NCI-H2029 (cell line): ENCODE data around the gene SPON1.
"Not testable (repeated sequence)": the region's sequence is repeated elsewhere in the genome, so short reads cannot be mapped to it uniquely, and the experiment has no call there.

ENCODE experiments used
- DNase-seq: peaks from one replicate; lab custom pipeline; 2025; lab: John Stamatoyannopoulos, UW

SPON1 gene

DNA sequence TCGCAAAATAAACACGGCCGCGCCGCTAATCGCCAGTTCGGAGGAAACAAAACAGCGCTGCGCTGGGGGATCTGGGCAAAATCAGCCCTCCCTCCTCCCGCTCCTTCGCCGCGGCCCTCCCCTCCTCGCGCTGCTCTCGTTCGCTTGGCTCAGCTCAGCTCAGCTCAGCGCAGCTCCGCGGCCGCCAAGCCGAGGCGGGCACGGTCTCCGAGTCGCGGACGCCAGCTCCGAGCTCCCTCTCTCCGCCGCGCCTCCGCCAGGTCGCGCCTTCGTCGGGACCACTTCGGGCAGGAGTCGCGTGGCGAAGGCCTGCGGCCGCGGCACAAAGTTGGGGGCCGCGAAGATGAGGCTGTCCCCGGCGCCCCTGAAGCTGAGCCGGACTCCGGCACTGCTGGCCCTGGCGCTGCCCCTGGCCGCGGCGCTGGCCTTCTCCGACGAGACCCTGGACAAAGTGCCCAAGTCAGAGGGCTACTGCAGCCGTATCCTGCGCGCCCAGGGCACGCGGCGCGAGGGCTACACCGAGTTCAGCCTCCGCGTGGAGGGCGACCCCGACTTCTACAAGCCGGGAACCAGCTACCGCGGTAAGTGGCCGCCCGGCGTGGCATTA is at the start of gene SPON1:
TSS of gene SPON1 (plus strand) at position 162 of the 607 bp plus-strand sequence. CDS start at position 344, 182 bp downstream.
- no peak for DNase-seq

DNA sequence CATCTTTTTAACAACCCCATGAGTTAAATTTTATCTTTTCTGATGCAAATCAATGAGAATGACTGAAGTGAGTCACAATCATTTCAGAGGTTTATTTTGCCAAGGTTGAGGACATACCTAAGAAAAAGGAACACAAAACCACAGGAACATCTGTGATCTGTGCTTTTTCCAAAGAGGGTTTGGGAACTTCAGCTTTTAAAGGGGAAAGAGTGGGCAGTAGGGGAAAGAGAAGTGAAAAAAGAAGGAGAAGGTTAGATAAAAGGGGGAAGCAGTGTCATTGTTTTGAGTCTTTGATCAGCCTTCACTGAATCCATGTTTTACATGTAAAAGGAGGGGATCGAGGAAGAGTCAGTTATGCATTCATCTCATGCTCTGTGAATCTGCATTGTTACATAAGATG is 45.3 kb upstream of the SPON1 start:
- DNase-seq = no peak

DNA sequence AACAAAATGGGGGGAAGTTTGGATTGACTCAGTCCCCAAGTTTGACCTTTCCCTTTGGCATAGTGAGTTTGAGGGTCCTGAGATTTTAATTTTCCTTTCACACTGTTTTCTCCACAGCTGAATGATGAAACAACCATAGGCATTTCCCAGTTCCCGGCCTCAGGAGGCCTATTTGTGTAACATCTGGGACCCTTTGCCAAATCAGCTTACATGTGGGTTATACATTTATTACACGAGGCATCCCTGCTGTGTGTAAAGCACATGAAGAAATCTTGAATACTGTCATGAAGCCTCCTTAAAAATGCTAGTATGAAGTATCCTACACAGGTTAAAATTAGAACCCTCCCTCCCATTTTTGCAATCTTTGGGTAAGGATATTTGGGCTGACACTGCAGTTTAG is 44.6 kb upstream of the SPON1 start:
- DNase-seq = no peak

DNA sequence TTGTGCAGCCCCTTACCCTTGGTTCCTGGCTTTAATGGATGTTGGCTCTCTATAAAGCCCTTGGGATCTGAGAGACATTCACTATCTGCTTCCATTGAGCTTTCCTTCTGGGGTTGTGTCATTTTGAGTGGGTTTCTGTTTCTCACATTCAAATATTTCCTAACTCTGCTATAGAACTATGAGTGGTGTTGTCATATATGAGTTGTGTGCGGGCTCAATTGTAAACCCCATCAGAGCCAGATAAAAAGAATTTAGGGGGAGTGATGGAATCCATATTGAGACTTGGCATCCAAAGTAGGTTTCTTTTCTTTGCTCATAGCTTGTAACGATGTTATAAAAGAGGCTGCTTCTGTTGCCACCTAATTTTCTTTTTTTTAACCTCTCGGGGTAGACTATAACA is 41.8 kb upstream of the SPON1 start:
- no peak for DNase-seq

DNA sequence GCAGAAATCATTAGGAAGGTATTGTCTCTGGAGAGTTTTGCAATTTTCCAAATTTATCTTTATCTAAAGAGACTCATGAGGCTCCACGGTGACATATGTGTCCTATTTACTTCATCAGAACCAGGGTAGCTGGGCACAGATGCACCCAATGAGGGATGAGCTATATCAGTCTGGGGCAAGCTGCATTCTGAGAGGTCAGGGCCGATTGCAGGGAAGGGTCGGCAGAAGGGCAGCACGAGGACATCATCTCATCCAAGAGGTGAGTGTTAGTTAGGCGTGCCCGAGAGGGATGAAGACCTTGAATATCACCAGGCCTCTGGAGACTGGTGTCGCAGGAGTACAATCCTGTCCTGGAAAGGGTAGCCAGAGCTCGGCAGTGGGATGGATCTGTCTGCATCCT is 41.0 kb upstream of the SPON1 start:
- no peak for DNase-seq

DNA sequence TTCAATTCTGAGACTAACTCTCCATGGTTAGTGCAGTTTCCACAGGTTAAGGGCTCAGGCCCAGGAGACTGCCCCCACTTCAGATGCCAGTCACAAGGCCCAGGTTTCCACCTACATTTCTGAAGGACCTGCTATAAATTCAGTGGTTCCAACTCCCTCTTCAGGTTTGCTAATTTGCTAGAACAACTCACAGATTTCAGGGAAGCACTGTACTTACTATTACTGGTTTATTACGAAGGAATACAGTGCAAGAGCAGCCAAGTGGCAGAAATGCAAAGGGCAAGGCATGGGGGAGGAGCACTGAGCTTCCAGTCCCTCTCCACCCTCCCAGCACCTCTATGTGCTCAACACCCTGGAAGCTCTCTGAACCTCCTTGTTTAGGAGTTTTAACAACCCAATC is 39.3 kb upstream of the SPON1 start:
- no peak for DNase-seq

DNA sequence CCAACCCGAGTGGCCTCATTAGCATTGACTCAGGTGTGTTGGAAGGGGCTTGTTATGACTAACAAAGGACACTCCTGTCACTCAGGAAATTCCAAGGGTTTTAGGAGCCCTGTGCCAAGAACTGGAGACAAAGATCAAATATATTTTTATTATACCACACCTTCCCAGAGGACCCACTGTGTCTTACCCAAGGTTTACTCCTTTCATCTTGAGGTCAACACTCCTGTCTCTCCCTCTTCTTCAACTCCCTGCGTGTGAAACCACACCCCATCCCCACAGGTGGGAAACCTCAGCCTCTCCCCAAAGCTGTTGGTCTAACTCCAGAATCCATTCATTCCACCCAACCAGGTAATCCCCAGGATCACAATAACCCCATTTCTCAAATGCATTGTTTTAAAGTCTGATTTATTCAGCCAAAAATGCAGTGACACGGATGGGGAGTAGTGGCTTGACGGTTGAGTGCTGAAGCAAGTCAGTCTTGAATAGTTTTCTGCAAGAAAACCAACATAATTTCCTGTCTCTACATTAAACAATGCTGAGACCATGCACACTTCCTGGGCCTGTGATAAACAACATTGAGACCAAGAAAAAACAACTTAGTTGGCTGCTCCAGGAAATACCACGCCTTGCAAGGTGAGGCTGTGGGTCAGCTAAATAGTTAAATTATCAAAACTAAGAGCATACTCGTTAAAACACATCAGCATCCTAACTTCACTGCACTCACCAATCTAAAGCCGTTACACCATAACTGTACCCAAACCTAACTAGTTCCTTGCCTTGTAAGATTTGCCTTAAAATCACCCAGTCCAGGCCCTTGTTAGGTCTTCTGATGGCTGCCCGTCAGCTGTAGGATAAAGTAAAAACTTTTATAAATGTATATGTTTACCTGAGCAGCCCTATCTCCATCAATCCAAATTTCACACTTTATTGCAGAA is 38.5 kb upstream of the SPON1 start:
- no peak for DNase-seq

DNA sequence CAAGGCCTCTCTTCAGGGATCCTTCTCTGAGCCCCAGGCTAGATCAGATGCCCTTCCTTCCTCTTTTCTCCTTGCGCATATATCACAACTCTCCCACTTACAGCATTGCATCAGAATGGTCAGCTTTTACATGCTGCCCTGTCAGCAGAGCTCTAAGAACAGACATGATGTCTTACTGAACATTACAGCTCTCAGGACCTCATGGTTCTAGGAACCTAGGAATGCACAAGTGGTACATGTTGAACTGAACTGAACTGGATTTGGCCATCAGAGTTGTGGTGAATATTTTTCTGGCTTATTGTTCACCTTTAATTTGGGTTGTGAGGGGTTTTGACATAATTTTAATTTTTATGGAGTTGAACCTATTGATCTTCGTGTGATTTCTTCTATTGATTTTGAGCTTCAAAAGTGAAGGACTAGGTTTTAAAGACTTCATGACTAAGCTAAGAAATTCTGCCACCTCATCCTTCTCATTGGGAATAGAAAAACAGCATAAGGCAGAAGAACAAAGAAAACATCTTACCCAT is 37.7 kb upstream of the SPON1 start:
- no peak for DNase-seq

DNA sequence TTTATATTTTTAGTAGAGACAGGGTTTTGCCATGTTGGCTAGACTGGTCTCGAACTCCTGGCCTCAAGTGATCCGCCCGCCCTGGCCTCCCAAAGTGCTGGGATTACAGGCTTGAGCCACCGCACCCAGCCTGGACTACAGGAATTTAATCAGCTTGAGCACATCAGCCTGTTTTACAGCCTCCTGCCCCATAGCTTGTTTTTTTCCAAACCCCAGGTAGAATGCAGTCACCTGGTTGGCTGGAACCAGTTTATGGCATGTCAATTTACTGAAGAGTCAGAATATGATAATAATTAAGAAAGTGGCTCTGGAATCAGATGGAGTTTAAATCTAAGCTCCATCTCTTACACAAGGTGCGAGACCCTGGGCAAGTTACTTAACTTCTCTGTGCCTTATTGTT is 36.2 kb upstream of the SPON1 start:
- DNase-seq = not testable (repeated sequence)

DNA sequence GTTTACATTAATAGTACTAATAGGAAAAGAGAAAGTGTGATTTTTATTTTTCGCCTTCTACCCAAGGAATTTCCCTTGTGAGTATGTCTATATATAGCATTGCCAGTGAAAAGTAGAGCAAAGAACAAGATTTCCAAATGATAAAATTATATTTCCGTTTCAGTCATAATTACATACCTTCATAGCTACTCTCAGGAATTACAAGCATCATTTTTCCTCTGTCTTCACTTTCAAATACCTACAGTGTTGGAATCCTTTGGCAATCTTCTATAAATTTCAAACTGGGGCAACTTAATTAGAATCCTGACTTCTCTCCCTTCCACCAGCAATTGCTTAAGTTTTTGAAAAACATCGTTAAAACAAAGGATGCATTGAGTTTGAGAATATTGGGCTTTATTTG is 35.5 kb upstream of the SPON1 start:
- no peak for DNase-seq

DNA sequence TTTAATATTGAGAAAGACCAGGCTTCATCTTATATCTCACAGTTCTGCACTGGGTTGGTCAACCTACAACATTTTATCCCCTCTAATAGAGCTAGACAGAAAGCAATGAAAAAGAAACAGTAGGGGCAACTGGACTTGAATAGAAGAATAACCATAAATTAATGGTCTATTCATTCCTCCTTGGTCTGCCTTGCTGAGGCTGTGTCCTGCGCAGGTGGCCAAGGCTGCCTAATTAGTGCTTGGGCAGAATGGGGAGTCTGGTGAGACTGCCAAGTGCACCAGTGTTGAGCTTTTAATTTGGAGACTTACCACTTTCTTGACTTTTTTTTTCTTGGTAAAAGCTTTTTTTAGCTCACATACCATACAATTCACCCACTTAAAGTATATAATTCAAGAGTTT is 35.0 kb upstream of the SPON1 start:
- DNase-seq = no peak

DNA sequence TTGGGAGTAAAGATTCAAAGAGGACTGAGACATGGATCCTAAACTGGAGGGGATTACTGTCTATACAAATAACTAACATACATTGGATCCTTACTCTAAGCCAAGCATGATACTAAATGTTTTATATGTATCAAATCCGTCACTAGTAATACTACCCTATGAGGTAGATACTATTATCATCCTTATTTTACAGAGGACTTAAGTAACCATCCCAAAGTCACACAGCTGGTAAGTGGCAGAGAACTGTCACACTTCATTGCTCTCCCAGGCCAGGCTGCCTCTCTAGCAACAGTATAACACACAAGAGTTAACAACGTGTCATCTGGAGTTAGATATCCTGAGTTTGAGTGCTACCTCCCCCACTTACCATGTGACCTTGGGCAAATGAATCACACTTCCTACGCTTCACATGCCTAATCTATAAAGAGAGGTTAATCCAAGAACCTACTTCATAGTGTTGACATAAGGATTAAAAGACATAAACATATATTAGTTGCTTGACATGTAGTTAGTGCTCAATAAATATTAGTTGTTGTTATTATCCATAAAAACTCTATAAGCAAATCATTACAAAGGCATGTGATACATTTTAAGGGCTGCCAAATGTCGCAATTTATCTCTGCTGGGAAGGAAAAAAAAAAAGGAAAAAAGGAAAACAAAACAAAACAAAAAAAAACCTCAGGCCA is 33.8 kb upstream of the SPON1 start:
- peak; percentile 84 for DNase-seq

DNA sequence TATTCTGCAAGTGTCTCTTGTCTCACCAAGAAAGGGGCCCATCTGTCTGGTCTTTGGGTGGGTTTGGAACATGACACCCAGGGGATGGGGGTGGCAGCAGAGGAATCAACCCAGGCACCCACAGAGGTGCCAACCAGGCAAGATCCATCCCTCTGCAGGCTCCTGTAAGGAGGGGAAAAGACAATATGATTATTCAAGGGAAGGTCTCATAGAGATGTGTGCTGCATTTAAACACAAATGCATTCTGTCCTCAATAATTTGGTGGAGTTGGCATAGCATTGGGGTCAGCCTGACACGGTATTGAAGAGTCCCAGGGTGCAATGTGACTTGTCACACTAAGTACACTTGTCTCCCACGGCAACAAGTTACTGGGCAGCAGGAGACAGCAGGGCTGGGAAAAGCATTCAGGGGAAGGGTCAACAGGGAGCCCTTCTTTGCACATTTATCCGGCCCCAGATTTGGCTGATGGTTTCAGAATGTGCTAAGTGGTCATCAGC is 33.1 kb upstream of the SPON1 start:
- DNase-seq = no peak

DNA sequence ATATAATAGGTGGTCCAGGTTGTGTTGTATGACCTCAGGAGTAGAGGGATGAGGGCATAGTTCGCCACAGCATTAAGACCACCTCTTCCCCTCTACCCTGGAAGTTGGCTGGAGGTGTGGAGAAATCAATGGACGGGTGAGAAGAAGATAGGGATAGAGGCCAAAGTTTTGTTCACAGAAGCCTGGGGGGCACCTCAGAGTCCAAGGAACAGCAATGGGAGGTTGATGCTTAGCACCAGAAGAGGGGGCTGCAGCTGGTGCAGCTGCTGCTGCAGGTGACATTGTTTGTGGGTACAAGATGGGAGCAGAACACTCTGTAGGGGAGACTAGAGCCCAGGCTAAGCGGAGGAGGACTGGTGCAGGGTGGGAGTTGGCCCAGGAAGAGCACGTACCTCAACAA is 31.2 kb upstream of the SPON1 start:
- no peak for DNase-seq

DNA sequence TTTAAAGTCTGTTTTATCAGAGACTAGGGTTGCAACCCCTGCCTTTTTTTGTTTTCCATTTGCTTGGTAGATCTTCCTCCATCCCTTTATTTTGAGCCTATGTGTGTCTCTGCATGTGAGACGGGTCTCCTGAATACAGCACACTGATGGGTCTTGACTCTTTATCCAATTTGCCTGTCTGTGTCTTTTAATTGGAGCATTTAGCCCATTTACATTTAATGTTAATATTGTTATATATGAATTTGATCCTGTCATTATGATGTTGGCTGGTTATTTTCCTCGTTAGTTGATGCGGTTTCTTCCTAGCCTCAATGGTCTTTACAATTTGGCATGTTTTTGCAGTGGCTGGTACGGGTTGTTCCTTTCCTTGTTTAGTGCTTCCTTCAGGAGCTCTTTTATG is 25.4 kb upstream of the SPON1 start:
- DNase-seq = not testable (repeated sequence)

DNA sequence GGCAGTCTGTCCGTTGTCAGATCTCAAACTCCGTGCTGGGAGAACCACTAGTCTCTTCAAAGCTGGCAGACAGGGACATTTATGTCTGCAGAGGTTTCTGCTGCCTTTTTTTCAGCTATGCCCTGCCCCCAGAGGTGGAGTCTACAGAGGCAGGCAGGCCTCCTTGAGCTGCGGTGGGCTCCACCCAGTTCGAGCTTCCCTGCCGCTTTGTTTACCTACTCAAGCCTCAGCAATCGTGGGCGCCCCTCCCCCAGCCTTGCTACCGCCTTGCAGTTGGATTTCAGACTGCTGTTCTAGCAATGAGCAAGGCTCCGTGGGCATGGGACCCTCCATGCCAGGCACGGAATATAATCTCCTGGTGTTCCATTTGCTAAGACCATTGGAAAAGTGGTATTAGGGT is 23.7 kb upstream of the SPON1 start:
- not testable (repeated sequence) for DNase-seq

DNA sequence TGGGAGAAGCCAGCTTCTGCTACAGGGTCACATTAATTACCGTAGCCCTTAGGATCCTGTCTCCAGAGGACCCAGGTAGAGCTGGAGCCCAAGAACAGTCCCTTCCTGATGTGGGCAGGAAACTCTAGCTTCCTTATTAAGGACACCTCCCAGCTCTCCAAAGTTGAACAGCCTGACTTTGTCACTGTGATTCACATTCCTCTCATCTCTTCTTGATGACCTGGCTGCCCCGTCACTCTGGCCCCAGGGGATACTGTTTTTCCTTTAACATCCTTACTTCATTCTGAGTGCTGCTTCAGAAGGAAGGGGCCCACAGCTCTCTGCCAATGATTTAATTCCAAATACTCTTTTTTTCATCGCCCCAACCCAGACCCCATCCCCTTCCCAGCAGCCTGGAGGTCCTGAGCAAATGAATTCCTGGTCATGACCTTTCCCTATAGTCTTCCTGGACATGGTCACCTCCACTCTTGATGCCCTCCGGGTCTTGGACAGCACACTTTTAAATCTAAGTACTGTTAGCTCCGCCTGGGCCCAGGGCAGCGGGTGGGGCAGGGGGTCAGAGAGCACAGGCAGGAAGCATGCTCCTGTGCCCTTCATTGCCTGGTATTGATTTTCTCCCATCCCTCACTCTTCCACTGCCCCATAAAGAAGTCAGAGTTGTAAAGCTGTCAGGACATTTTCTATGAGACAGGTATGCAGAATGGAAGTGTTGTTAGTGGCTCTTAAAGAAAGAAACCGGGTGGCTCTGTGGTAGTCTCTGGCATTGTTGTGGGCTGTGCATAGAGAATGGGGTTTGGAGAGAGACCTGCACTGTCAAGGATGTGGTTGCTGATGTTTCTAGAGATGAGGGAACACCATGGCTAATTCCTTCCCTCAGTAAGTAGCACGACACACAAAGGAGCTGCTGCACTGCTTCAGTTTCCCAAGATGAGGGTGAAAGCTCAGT is 22.3 kb upstream of the SPON1 start:
- no peak for DNase-seq

DNA sequence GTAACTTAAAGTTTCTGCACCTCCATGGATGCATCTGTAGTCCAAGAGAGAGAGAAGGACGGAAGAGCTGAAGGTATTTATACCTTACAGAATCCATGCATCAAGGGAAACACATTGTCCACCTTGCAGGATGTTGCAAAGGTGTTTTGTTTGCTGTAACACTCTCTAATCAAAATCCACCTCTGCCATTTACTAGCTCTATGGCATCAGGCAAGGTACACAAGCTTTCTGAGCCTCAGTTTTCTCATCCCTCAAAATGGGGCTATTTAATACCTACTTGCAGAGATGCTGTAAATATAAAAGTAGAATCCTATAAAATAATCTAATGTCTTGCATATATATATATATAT is 21.6 kb upstream of the SPON1 start:
- DNase-seq = no peak

DNA sequence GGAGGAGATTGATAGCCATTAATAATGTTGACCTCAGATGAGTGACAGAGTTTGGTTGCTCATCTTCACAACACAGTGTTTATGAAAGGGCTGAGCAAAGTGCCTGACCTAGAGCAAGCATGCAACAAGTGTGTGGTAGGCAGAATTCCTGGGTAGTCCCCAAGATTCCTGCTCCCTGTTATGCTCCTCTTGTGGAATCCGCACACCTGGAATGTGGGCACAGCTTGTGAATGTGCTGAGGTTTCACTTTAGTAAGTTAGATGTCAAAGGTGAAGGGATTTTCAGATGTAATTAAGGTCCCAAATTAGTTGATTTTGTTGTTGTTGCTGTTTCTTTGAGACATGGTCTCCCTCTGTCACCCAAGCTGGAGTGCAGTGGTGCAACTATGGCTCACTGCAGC is 20.7 kb upstream of the SPON1 start:
- no peak for DNase-seq

DNA sequence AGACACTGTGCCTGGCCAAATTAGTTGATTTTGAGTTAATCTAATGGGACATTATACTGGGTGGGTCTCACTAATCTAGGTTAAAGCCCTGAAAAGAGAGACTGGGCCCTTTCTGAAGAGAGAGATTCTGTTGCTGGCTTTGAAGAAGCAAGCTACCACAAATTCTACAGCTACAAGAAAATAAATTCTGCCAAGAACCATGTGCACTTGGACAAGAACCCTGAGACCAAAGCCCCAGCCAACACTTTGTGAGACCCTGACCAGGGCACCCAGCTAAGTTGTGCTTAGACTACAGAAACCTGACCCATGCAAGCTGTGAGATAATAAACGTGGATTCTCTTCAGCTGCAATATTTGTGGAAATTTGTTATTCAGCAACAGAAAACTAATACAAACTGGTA is 20.1 kb upstream of the SPON1 start:
- no peak for DNase-seq

DNA sequence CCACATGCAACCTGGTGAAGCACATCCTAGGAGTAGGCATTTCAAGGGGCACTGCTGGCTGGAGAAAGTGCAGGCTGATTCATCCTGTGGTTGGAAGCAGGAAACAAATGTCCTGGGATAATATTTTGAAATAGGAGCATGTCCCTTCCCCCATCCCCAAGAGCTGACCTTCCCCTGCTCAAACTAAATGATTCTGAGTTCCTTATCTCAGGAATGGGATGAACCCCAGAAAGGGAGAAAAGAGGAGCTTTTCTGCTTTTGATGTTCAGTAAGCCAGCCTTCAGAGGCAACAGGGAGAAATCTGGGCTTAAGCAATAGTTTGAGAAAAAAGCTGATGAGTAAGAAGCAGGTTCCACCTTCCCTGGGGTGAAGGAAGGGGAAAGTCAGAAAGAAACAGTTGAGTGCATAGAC is 19.5 kb upstream of the SPON1 start:
- DNase-seq = no peak

DNA sequence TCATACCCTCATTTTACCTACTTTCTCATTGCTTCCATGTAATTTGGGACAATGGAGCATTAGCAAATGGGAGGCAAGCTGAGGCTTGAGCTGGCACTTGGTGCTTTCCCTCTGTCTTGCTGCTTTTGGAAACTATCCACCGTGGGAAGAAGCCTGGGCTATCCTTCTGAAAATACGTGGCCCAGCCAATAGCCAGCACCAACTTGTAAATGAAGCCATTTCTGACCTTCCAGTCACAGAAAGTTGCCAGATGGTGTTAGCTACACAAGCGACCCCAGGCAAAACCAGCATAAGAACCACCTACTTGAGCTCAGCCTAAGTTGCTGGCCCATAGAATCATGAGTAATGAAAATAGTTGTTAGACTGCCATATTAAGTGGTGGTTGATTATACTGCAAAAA is 18.5 kb upstream of the SPON1 start:
- DNase-seq = no peak
